HG02852 (cell line): ENCODE data around the gene XPOT.

ENCODE experiments used
- ATAC-seq: cut with Tn5 transposase; IDR thresholded peaks from one replicate; pipeline ENCODE4 v1.9.1; 2021; ENCODE audit warnings: mild to moderate bottlenecking, moderate library complexity; ENCODE audit not compliant: unreplicated experiment

Gene XPOT

DNA sequence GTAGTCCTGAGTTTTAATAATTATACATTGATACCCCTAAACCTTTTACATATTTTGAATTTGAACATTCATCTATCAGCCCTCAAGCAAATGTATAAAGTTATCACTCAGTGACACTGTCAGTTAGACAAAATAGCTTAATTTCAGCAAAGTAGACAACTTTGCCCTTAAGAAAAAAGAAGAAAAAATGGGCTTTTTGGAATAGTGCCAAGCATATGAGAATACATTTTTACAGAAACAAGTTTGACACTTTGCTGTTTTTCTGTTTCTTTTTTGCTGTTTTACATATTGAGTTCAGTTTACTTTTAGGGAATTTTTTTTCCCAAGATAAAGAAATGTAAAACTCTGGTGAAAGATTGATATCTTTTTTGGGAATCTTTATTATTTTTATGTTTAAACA lies 62.0 kb downstream of the XPOT start:
- no peak for ATAC-seq

- no peak for ATAC-seq
Measured at GRCh38 chr12:64468966-64469365, 64.8 kb downstream of the XPOT start.

DNA sequence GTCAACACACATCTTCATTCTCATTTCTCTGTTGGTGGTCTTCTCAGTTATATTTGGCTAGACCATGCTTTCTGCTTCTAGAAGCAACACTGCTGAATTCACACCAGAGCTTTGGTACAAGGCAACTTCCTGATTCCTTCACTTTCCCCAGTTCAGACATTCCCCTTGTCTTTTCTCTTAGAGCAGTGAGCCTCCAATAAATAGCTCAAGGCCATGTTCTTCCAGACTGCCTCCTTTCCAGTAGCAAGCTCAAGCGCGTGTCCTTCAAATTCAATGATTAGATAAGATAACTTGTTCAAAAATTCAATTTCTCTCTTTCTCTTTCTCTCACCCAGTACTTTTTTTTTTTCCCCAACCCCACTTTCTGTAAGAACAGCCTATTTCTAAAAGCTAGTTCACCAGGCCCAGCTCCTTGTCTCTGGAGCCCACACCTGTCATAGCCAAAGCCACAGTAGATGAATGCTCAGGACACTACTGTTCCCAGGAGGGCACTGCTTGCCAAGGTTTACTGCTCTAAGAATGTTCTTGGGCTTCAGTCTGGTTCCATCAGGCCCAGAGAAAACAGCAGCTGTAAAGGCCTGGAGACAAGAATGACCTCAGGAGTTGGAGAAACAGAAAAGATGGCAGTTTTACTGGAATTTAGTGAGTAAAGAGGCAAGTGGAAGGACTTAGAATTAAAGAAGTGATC lies 65.4 kb downstream of the XPOT start:
- ATAC-seq, result no peak

GRCh38 chr12:64470495-64470894 lies 66.3 kb downstream of the XPOT start:
- no peak for ATAC-seq

GRCh38 chr12:64473176-64473575 lies 69.0 kb downstream of the XPOT start:
- no peak for ATAC-seq

DNA sequence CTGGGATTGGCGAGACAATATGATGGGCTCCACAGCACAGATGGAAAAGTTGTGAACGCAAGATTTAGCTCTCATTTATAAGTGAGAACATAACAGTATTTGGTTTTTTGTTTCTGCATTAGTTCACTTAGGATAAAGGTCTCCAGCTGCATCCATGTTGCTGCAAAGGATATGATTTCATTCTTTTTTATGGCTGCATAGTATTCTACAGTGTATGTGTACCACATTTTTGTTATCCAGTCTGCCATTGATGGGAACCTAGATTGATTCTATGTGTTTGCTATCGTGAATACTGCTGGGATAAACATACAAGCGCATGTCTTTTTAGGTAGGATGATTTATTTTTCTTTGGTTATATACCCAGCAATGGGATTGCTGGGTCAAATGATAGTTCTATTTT lies 71.3 kb downstream of the XPOT start:
- no peak for ATAC-seq

GRCh38 chr12:64476844-64477243 lies 72.7 kb downstream of the XPOT start:
- no peak for ATAC-seq

DNA sequence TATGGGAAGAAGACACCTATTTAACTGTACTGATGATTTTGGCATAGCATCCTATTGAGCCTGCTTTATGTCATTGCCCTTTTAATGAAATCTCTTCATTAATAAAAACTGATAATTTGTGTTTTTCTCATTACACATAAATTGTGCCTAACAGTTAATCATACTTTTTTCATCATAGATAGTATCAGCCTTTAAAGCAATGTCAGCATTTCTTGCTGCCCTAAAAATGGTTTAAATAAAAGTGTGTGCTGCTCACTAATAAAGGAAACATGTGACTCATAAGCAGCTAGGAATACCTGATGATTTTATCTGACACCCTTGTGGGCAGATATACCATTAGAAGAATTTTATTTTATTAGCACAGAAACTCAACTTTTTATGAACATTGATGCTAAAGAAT lies 74.5 kb downstream of the XPOT start:
- ATAC-seq, result no peak

GRCh38 chr12:64480148-64480547 lies 76.0 kb downstream of the XPOT start:
- no peak for ATAC-seq

DNA sequence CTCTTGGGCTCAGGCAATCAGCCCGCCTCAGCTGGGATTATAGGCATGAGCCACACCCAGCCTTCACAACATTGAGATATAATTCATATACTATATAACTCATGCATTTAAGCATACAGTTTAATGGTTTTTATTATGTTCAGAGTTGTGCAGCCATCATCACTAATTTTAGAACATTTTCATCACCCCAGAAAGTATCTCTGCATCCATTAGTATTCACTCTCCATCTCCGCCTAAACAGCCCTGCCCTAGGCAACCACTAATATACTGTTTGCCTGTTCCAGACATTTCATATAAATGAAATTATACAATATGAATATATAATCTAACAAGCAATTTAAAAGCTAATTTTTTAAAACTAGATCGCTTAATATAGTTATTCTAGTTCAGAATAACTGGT lies 82.5 kb downstream of the XPOT start:
- ATAC-seq, result no peak

- ATAC-seq, result no peak
Measured at GRCh38 chr12:64491718-64492117, 87.5 kb downstream of the XPOT start.

DNA sequence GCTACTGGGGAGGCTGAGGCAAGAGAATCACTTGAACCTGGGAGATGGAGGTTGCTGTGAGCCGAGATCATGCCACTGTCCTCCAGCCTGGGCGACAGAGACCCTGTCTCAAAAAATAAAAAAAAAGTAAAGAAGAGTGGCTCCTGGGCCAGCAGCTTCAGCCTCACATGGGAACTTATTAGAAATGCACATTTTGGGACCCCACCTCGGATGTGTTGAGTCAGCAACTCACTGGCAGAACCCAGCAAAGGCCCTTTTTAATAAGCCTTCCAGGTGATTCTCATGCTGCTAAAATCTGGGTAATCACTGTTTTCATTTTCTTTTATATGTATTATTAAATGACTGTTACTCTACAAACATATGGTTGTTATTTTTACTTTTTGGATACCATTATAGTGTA lies 89.3 kb downstream of the XPOT start:
- no peak for ATAC-seq

GRCh38 chr12:64494998-64495729 lies 91.0 kb downstream of the XPOT start:
- no peak for ATAC-seq

GRCh38 chr12:64496839-64497400 lies 92.7 kb downstream of the XPOT start:
- ATAC-seq, result no peak

GRCh38 chr12:64497484-64497883 lies 93.3 kb downstream of the XPOT start:
- no peak for ATAC-seq

GRCh38 chr12:64497903-64498302 lies 93.7 kb downstream of the XPOT start:
- ATAC-seq, result no peak

DNA sequence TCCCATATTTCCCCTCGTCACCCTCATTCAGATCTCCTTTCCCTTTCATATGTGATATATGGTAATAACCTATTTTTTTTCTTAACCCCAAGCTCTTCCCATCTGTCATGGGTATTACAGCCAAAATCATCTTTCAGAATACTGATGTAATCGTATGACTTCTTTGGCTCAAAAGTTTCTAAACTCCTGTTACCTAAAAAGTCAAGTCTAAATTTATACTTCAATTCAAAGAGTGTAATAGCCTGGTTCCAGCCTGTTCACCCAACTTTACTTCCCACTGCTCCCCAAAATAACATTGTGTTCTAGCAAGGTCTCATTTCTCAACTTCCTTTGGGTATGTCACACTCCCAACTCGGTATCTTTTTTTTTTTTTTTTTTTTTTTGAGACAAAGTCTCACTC lies 96.2 kb downstream of the XPOT start:
- no peak for ATAC-seq
